Stimulated activated naive B cell treated with anti-CD40 and anti-IgM and Interleukin-4, amounts not matched to agents 10 μg/mL and 1 μg/mL and 100 μg/mL, for 72 hours (primary cell): ENCODE results near the gene ESPNL.

ENCODE experiments used
- ATAC-seq, 2 donors: fragments of 150-1000 bp; cut with Tn5 transposase; replicated peaks; 2 replicates each; pipeline ENCODE4 v1.10.0; 2021; ENCODE audit warnings: moderate library complexity in 1 of 2
- DNase-seq: peaks from one replicate; pipeline ENCODE4 v3.0.0; 2021
- H3K27ac Mint-ChIP-seq: one replicate; pipeline ENCODE4 v1.8.0; 2022; ENCODE audit warnings: mild to moderate bottlenecking, mixed read lengths
- H3K27me3 Mint-ChIP-seq, 2 donors: one replicate each; pipeline ENCODE4 v1.8.0; 2022; ENCODE audit warnings: mixed read lengths in 2 of 2
- H3K36me3 Mint-ChIP-seq, 2 donors: one replicate each; pipeline ENCODE4 v1.8.0; 2022; ENCODE audit warnings: mixed read lengths in 2 of 2, mild to moderate bottlenecking in 1 of 2
- H3K4me1 Mint-ChIP-seq, 2 donors: one replicate each; pipeline ENCODE4 v1.8.0; 2022; ENCODE audit warnings: mixed read lengths in 2 of 2, mild to moderate bottlenecking in 1 of 2
- H3K4me3 Mint-ChIP-seq, 2 donors: one replicate each; pipeline ENCODE4 v1.8.0; 2022; ENCODE audit warnings: mild to moderate bottlenecking in 2 of 2, mixed read lengths in 2 of 2, moderate library complexity in 1 of 2
- H3K9me3 Mint-ChIP-seq, 2 donors: one replicate each; pipeline ENCODE4 v1.8.0; 2022; ENCODE audit warnings: mixed read lengths in 2 of 2, mild to moderate bottlenecking in 1 of 2

ESPNL gene

DNA sequence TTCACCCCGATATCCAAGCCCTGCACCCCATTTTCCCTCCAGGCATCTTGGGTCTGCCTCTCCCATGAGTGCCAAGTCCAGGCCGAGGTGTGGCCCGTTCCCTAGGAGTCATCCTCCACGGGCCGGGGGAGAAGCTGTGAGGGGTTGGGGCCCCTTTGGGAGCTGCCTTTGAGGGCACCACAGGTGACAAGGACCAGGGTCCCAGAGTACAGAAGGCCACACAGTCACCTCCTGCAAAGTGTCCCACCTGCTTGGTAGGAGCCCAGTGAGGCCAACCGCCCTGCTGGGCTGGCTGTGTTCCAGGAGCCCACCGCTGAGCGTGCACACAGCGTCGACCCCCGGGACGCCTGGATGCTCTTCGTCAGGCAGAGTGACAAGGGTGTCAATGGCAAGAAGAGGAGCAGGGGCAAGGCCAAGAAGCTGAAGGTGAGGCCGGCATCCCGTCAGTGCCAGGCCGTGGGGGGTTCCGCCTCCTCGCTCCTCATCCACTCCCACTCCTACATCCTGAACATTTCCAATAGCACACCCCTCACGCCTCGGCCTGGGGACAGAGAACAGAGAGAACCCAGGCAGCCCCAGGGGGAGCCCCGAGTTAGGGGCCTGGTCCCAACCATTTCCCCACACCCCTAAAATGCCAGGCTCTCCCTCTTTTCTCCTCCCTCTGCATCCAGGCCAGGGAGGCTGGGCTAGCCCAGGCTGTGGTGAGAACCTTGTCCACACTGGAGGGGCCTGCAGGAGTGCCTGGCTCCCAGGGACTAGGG, 61.3 kb downstream of the ESPNL start:
- Mint-ChIP-seq H3K4me3 (no peak overlapping the region), H3K27me3 (peaks cover 44 to 60% of the 10 kb centered on the region in 2 donors), H3K9me3 (no peaks in the 10 kb centered on the region), H3K27ac (no peak overlapping the region), H3K36me3 (peaks cover 12 to 14% of the 10 kb centered on the region in 2 donors), H3K4me1 (peaks cover 18 to 32% of the 10 kb centered on the region in 2 donors)
- ATAC-seq, result no peak
- DNase-seq, result no peak

DNA sequence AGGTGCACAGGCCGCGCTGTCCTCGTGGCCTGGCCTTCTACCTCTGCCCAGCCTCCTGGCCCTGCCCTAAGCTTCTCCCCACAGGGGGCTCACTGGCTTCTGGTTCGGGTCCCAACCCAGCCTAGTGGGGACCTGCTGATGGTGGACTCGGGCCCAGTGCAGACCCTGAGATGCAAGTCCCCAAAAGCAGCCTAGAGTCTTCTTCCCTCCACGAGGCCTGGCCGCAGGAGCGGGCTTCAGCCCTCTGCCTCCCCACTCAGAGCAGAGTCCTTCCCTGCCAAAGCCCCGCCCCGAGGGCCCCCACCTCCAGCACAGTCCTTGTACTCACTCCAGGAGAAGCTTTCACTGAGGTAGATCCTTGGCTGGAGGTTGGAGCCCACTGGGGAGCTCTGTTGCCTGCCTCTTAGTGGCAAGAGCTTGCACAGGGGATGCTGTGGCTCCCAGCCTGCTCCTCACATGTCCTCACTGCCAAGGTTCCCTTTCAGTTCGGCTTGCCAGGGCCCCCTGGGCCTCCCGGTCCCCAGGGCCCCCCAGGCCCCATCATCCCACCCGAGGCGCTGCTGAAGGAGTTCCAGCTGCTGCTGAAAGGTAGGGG, 62.2 kb downstream of the ESPNL start:
- ATAC-seq, result no peak
- peaks cover 17 to 20% of the 10 kb centered on the region in 2 donors for H3K36me3 Mint-ChIP-seq
- H3K27me3 Mint-ChIP-seq, result peaks cover 44 to 60% of the 10 kb centered on the region in 2 donors
- H3K9me3 Mint-ChIP-seq, result no peaks in the 10 kb centered on the region
- peaks cover 18 to 32% of the 10 kb centered on the region in 2 donors for H3K4me1 Mint-ChIP-seq
- no peak for DNase-seq
- H3K27ac Mint-ChIP-seq, result no peak overlapping the region
- no peak overlapping the region for H3K4me3 Mint-ChIP-seq

DNA sequence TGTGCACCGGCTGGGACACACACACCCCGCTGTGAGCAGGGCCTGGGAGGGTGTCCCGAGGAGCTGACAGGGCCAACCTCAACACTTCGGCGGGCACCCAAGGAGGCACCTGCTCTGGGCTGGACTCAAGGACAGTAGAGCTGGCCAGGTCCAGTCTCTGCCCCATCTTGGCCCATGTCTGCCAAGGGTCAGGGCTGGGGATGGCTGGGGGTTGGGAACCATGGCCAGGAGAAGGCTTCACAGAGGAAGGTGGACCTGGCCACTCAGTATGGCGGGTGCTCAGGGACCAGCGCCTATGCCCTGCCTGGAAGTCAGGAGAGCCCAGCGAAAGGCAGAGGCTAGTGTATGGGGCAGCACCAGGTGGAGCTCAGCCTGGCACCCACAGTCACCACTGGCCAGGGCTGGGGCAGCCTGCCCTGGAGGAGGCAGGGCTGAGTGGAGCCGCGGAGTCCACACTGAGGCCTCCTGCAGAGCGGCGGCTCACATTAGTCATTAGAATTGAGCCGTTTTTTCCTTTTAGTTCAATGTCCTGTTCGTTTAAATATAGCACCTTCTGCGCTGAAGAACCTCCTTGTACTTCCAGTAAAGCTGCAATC, 62.8 kb downstream of the ESPNL start:
- DNase-seq (no peak), ATAC-seq (no peak)
- peaks cover 18 to 32% of the 10 kb centered on the region in 2 donors for H3K4me1 Mint-ChIP-seq
- no peak overlapping the region for H3K27ac Mint-ChIP-seq
- peaks cover 22 to 26% of the 10 kb centered on the region in 2 donors for H3K36me3 Mint-ChIP-seq
- H3K9me3 Mint-ChIP-seq, result no peaks in the 10 kb centered on the region
- no peak overlapping the region for H3K4me3 Mint-ChIP-seq
- H3K27me3 Mint-ChIP-seq, result peaks cover 44 to 60% of the 10 kb centered on the region in 2 donors

DNA sequence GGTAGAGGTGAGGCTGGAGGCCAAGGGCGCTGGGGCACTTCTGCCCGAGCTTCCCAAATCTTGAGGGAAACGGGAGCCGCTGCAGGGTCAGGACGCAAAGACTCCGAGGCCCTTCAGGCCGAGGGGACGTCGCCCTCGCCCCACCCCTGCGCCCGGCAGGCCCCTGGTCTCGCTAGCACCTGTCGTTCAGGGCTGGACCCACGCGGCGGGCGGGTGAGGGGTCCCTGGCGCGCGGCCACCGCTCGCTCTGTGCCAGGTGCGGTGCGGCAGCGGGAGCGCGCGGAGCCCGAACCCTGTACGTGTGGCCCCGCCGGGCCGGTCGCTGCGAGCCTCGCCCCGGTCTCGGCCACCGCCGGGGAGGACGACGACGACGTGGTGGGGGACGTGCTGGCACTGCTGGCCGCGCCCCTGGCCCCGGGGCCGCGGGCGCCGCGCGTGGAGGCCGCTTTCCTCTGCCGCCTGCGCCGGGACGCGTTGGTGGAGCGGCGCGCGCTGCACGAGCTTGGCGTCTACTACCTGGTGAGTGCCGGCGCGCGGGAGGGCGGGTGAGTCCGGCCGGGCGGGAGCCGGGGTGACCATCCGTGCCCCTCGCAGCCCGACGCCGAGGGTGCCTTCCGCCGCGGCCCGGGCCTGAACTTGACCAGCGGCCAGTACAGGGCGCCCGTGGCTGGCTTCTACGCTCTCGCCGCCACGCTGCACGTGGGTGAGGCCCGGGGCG, 63.5 kb downstream of the ESPNL start:
- no peaks in the 10 kb centered on the region for H3K9me3 Mint-ChIP-seq
- H3K27ac Mint-ChIP-seq, result no peak overlapping the region
- peaks cover 24 to 32% of the 10 kb centered on the region in 2 donors for H3K36me3 Mint-ChIP-seq
- ATAC-seq, result no peak
- H3K4me3 Mint-ChIP-seq, result no peak overlapping the region
- H3K4me1 Mint-ChIP-seq, result peaks cover 18 to 32% of the 10 kb centered on the region in 2 donors
- H3K27me3 Mint-ChIP-seq, result peaks cover 44 to 55% of the 10 kb centered on the region in 2 donors
- DNase-seq, result no peak

DNA sequence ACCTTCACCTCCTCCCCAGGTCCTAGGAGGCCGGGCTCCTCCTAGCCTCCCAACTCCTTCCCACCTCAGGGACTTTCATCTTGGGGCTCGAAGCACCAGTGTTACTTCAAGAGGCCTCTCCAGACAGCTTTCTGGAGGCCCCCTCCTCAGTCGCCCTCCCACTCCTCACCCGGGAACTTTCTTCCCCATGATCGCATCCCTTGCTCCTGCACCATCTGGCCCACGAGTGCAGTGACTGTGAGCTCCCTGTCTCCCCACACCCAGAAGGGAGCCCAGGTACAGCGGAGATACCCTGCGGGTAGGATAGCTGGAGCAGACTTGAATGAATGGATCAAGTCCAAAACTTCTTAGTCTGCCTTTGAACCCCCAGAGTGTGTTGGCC, 64.8 kb downstream of the ESPNL start:
- no peak for DNase-seq

DNA sequence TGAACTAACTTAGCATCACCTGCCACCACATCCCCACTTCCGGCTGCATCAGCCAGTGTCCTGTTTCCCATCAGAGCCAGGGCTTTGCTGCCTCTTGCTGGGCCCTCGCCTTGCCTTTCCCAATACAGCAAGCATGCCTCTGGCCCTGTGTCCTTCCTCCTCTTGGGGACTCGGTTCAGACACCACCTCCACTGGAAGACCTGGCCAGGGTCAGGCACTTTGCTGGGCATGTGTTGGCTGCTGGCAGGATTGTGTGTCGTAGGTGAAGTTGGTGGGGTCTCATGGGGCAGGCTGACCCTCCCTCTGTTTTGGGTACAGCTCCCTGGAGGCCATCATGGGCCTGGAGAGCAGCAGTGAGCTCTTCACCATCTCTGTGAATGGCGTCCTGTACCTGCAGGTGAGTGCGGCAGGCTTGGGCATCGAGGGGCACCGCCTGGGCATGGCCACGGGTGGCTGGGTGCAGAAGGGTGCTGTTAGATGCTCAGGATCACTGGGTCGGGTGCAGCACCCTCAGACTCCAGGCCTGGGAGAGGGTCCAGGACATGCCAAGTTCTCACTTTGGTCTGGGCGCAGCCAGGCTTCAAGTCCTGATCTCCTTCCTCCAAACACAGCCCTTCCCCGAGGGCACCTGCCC, 65.3 kb downstream of the ESPNL start:
- no peak for ATAC-seq
- H3K9me3 Mint-ChIP-seq, result no peaks in the 10 kb centered on the region
- H3K4me1 Mint-ChIP-seq, result peaks cover 15 to 24% of the 10 kb centered on the region in 2 donors
- no peak overlapping the region for H3K4me3 Mint-ChIP-seq
- peaks cover 31 to 45% of the 10 kb centered on the region in 2 donors for H3K36me3 Mint-ChIP-seq
- DNase-seq, result no peak
- no peak overlapping the region for H3K27ac Mint-ChIP-seq
- peaks cover 32 to 42% of the 10 kb centered on the region in 2 donors for H3K27me3 Mint-ChIP-seq

More for the DNA sequence above, 64.8 kb downstream of the ESPNL start:
- Mint-ChIP-seq H3K4me1 (peaks cover 15 to 26% of the 10 kb centered on the region in 2 donors), H3K9me3 (no peaks in the 10 kb centered on the region), H3K36me3 (peaks cover 28 to 40% of the 10 kb centered on the region in 2 donors), H3K4me3 (peak overlapping the region; percentile 17 to 65), H3K27me3 (peaks cover 36 to 46% of the 10 kb centered on the region in 2 donors), H3K27ac (no peak overlapping the region)
- no peak for ATAC-seq

DNA sequence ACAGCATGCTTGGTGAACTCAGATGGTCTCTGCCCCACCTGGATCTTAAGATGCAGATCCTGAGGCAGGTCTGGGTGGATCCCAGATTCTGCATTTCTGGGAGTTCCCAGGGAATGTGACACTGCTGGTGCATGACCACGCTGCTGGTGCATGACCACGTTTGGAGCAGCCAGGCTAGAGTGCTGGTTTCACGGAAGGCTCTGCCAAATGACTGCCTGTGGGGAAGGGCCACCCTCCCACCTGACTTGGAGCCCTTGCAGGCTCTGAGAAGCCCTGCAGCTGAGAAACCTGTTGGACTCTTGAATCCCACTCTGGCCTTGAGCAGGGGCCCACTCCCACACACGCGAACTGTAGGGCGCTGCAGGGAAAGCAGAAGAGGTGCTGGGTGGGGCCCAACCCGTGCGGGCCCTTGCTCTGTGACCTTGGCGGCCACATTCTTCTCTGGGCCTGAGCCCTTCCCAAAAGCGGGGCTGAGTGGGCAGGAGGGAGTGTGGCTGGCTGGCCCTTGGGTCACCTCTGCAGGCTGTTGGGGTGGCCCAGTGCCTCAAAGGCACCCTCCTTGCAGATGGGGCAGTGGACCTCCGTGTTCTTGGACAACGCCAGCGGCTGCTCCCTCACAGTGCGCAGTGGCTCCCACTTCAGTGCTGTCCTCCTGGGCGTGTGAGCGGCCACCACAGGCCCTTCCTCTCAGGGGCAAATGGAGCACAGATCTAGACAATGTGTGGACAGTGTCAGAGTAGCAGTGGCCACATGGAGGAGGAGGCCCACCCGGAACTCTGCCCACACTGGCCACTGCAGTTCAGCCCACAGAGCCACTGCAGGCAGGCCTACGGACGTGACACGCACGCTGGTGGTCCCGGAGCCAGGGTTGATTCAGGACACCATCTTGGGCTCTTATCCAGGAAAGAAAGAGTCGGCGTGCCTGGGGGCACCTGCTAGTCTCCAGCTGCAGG, 66.5 kb downstream of the ESPNL start:
- Mint-ChIP-seq H3K4me3 (no peak overlapping the region), H3K27me3 (peaks cover 19 to 30% of the 10 kb centered on the region in 2 donors), H3K4me1 (peaks cover 12 to 19% of the 10 kb centered on the region in 2 donors), H3K9me3 (no peaks in the 10 kb centered on the region), H3K27ac (no peak overlapping the region), H3K36me3 (peaks cover 36 to 50% of the 10 kb centered on the region in 2 donors)
- DNase-seq (no peak), ATAC-seq (no peak)

DNA sequence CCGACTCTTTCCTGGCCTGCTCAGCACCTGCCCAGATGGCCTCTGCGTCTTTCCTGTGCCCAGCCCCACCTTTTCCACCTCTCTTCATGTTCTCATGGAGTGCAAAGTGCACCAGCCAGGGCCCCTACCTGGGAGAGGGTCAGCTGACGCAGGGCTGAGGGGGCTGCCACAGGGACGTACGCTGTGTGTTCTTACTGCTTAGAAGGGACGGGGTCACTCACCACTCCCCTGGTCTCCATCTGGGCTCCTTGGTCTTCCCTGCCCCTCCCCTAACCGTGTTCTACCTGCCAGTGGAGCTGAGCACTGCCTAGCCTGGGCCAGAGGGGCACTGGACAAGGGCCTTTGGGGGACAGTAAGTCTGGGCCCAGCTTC, 67.2 kb downstream of the ESPNL start:
- H3K4me3 Mint-ChIP-seq, result no peak overlapping the region
- H3K4me1 Mint-ChIP-seq, result peaks cover 12 to 19% of the 10 kb centered on the region in 2 donors
- H3K27ac Mint-ChIP-seq, result no peak overlapping the region
- no peak for DNase-seq
- H3K27me3 Mint-ChIP-seq, result peaks cover 18 to 24% of the 10 kb centered on the region in 2 donors
- no peak for ATAC-seq
- peaks cover 39 to 57% of the 10 kb centered on the region in 2 donors for H3K36me3 Mint-ChIP-seq
- no peaks in the 10 kb centered on the region for H3K9me3 Mint-ChIP-seq

DNA sequence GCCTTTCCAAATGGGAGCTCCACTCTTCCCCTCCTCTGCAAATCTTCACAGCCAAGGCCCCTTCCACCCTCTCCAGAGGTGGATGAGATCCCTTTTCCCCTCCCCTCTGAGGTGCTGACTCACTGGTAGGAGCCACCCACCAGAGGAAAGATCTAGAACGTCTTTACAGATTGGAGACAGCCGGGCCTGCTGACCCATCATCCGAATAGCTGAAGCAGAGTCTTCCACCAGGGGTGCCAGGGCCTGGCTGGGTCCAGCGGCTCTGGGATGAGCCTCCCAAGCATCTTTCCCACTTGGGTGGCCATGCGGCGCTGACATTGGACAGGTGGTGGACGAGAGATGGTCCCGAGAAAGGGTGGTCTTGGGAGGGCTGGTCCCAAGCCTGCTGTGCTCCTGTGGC, 67.6 kb downstream of the ESPNL start:
- no peak for ATAC-seq
- Mint-ChIP-seq H3K4me3 (no peak overlapping the region), H3K27ac (peak overlapping the region; percentile 20), H3K36me3 (peaks cover 42 to 61% of the 10 kb centered on the region in 2 donors), H3K9me3 (no peaks in the 10 kb centered on the region), H3K4me1 (peaks cover 12 to 19% of the 10 kb centered on the region in 2 donors), H3K27me3 (peaks cover 18 to 20% of the 10 kb centered on the region in 2 donors)
- no peak for DNase-seq

DNA sequence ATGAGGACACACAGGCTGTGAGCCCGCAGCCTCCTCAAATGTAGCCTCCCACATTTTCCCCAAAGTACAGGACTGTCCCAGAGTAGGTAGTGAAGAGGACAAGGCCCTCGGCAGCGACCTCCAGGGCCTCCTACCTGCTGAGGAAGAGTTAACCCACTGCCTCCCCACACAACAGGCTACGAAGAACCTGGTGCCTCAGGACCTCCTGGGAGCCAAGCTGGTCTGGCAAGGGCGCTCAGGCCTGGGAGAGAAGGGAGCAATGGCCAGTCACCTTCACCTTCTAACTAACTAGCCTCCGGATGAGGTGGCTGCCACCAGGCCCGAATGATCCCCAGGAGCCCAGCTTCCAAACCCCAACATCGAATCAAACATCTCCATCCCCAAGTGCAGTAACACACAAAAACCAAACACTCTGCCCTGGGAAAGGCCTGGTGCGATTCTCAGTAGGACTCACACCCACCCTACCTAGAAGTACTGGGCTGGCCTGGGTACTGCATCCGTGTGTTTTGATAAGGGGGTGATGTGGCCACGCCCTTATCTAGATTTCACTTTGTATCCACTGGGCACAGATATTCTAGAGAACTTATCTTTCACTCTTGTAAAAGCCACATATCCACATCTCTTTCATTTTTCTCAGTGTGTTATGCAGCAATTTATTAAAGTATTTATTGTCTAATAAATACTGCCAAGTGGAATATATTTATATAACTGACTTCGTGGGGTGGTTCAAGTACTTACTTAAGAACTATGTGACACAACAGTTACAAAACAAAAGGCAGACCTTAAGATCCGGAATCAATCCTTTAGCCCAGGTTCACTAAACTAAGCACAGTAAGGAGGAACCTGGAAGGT, 68.3 kb downstream of the ESPNL start:
- no peak overlapping the region for H3K27ac Mint-ChIP-seq
- H3K9me3 Mint-ChIP-seq, result no peaks in the 10 kb centered on the region
- no peak for ATAC-seq
- peaks cover 15 to 18% of the 10 kb centered on the region in 2 donors for H3K27me3 Mint-ChIP-seq
- H3K36me3 Mint-ChIP-seq, result peaks cover 49 to 68% of the 10 kb centered on the region in 2 donors
- H3K4me3 Mint-ChIP-seq, result no peak overlapping the region
- no peak for DNase-seq
- H3K4me1 Mint-ChIP-seq, result peaks cover 12 to 19% of the 10 kb centered on the region in 2 donors

DNA sequence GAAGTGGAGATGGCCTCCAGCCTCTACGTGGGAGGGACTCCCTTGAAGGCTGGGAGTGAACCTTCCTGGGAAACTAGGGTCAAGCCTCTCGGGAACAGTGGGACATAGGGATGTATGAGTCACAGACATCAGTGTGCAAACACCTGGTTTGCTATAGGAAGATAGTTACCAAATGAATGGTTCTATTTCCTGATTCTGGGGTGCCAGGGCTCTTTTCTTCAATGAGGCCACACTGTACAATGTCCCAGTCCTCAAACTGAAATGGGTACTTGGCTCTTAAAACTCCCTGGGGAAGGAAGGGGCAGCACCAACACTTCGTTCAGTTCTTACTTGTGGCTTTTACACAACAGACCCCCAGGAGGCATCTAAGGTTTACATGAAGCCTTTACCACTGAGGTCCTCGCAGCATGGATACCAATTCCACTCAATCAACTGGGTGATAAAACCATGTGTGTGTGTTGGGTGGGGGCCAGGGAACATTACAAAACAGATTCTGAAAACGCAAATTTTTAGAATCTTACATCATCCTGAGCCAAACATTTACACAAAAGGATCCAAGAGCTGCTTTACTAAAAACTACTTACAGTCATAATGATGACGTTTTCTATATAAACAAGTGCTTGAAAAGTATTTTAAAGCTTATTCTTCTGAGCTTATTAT, 69.0 kb downstream of the ESPNL start:
- H3K36me3 Mint-ChIP-seq, result peaks cover 55 to 76% of the 10 kb centered on the region in 2 donors
- no peak for DNase-seq
- H3K4me3 Mint-ChIP-seq, result no peak overlapping the region
- H3K27me3 Mint-ChIP-seq, result peaks cover 14 to 18% of the 10 kb centered on the region in 2 donors
- no peak overlapping the region for H3K27ac Mint-ChIP-seq
- H3K9me3 Mint-ChIP-seq, result no peaks in the 10 kb centered on the region
- peaks cover 12 to 19% of the 10 kb centered on the region in 2 donors for H3K4me1 Mint-ChIP-seq
- peak; percentile 48 to 50 for ATAC-seq

DNA sequence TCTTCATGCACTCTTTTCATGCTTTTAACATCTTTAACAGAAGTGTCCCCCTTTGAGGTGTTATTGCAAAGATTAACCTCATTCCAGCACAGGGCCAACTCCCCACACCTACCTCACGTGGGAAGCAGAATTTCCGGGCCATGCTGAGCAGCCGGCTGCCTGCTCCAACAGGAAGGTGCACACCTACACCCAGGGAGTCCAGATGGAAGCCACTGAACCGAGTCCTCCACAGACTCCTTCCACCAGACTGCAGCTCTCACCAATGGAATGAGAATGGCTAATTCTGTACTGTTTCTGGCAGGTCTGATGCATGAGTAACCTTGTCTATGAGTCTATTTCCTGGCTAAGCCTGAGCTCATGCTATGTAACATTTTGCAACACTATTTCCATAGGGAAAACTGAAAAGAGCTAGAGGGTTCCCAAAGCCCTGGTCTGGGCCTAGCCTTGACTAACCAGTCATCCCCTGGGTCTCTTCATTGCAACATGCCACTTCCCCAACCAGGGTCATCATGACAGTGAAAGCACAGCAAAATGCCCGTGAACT, 69.6 kb downstream of the ESPNL start:
- no peaks in the 10 kb centered on the region for H3K9me3 Mint-ChIP-seq

More for the DNA sequence above, 69.6 kb downstream of the ESPNL start:
- Mint-ChIP-seq H3K4me3 (no peak overlapping the region), H3K36me3 (peaks cover 55 to 77% of the 10 kb centered on the region in 2 donors), H3K4me1 (peaks cover 9 to 13% of the 10 kb centered on the region in 2 donors), H3K27ac (peak overlapping the region; percentile 2), H3K27me3 (peaks cover 8 to 12% of the 10 kb centered on the region in 2 donors)
- DNase-seq (no peak), ATAC-seq (no peak)
